B cell (primary cell): ENCODE measurements around the gene PPFIA2. TPM values are rescaled to one million over a fixed set of nuclear protein-coding genes. Genes with fewer than 3 reads are reported as not detected.

Experiments used
- ATAC-seq: fragments of 200-7000 bp; cut with Tn5 transposase; one replicate; pipeline ENCODE4 v1.10.0; 2021; ENCODE audit warnings: low read depth, mild to moderate bottlenecking, moderate number of reproducible peaks, moderate library complexity
- CTCF ChIA-PET: fragments of 350-600 bp; sonication (Branson Sonifier 250); formaldehyde crosslinking; loops from one replicate; lab custom pipeline; 2021; ENCODE audit warnings: antibody characterized with exemption, inconsistent platforms; lab: Charles Lee
- POLR2A ChIA-PET: fragments of 350-600 bp; sonication (Branson Sonifier 250); formaldehyde crosslinking; loops from one replicate; lab custom pipeline; 2021; ENCODE audit warnings: antibody characterized with exemption; lab: Charles Lee
- DNase-seq: peaks from one replicate; pipeline ENCODE4 v3.0.0; 2013
- H2AFZ ChIP-seq: 2 replicates; pipeline ENCODE4 v1.6.1; 2012; ENCODE audit warnings: mild to moderate bottlenecking, low read depth, low read length; ENCODE audit not compliant: insufficient read depth, poor library complexity, severe bottlenecking
- H3K27ac ChIP-seq, 2 donors: 1 replicate in 1 of 2; 2 replicates in 1 of 2; pipeline ENCODE4 v1.5.1; 2012 to 2013; ENCODE audit warnings: low read length in 2 of 2, mild to moderate bottlenecking in 2 of 2, moderate library complexity in 1 of 2
- H3K27me3 ChIP-seq, 4 experiments: fragments of 200-600 bp in 1 of 4; sonication (generic) in 1 of 4; replicated peaks in 1 of 4; 1 replicate in 2 of 4; 2 replicates in 2 of 4; pipeline versions ENCODE4 v1.6.1 to v1.7.0; 2013 to 2016; ENCODE audit warnings: low read length in 3 of 4, mild to moderate bottlenecking in 2 of 4, mixed read lengths in 1 of 4, moderate library complexity in 1 of 4; ENCODE audit not compliant: insufficient read depth in 4 of 4, control insufficient read depth in 3 of 4; ENCODE audit errors: control extremely low read depth in 1 of 4
- H3K36me3 ChIP-seq, 2 experiments: replicated peaks in 1 of 2; 1 replicate in 1 of 2; 2 replicates in 1 of 2; pipeline versions ENCODE4 v1.6.1 to v1.7.1; 2013; ENCODE audit warnings: low read length in 1 of 2; ENCODE audit not compliant: insufficient read depth in 2 of 2, control insufficient read depth in 1 of 2; ENCODE audit errors: control extremely low read depth in 1 of 2, extremely low read depth in 1 of 2
- H3K4me1 ChIP-seq, 2 donors: fragments of 200-600 bp in 1 of 2; sonication (generic) in 1 of 2; 1 replicate in 1 of 2; 2 replicates in 1 of 2; pipeline versions ENCODE4 v1.5.1 to v1.6.1; 2013 to 2017; ENCODE audit warnings: low read length in 2 of 2; ENCODE audit not compliant: control insufficient read depth in 2 of 2, insufficient read depth in 2 of 2
- H3K4me2 ChIP-seq: replicated peaks from 2 replicates; pipeline ENCODE3; 2012; ENCODE audit warnings: mild to moderate bottlenecking, low read depth, low read length; ENCODE audit not compliant: poor library complexity, severe bottlenecking
- H3K4me3 ChIP-seq, 5 experiments: fragments of 200-600 bp in 1 of 5; sonication (generic) in 1 of 5; 1 replicate in 3 of 5; 2 replicates in 2 of 5; pipeline versions ENCODE4 v1.5.1 to v1.7.0; 2011 to 2016; ENCODE audit warnings: low read length in 4 of 5, mild to moderate bottlenecking in 4 of 5, low read depth in 2 of 5, control low read depth in 1 of 5, moderate library complexity in 1 of 5; ENCODE audit not compliant: insufficient read depth in 1 of 5; ENCODE audit errors: control extremely low read depth in 1 of 5, extremely low read depth in 1 of 5
- H3K79me2 ChIP-seq: fragments of 200-600 bp; sonication (generic); one replicate; pipeline ENCODE4 v1.6.0; 2016; ENCODE audit warnings: low read length; ENCODE audit not compliant: control insufficient read depth, insufficient read depth
- H3K9ac ChIP-seq: fragments of 200-600 bp; sonication (generic); 2 replicates; pipeline ENCODE4 v1.6.1; 2017; ENCODE audit warnings: mild to moderate bottlenecking, low read length, moderate library complexity
- H3K9me3 ChIP-seq, 3 donors: one replicate each; pipeline versions ENCODE4 v1.6.1 to v1.7.1; 2013; ENCODE audit warnings: low read length in 2 of 3; ENCODE audit not compliant: control insufficient read depth in 2 of 3, insufficient read depth in 1 of 3; ENCODE audit errors: control extremely low read depth in 1 of 3
- H4K20me1 ChIP-seq: 2 replicates; pipeline ENCODE4 v1.6.0; 2012; ENCODE audit warnings: mild to moderate bottlenecking, low read length; ENCODE audit not compliant: insufficient read depth, control insufficient read depth, poor library complexity, severe bottlenecking
- H3K27ac Mint-ChIP-seq: one replicate; pipeline ENCODE4 v1.8.0; 2021; ENCODE audit warnings: mixed read lengths
- H3K27me3 Mint-ChIP-seq: one replicate; pipeline ENCODE4 v1.8.0; 2021; ENCODE audit warnings: mixed read lengths
- H3K4me1 Mint-ChIP-seq: one replicate; pipeline ENCODE4 v1.8.0; 2021; ENCODE audit warnings: mixed read lengths
- H3K4me3 Mint-ChIP-seq: one replicate; pipeline ENCODE4 v1.8.0; 2021; ENCODE audit warnings: mixed read lengths
- H3K9me3 Mint-ChIP-seq: one replicate; pipeline ENCODE4 v1.8.0; 2022; ENCODE audit warnings: mixed read lengths; ENCODE audit not compliant: insufficient read depth
- EZH2 ChIP-seq: IDR thresholded peaks from 2 replicates; pipeline ENCODE4 v1.6.1; 2012; ENCODE audit warnings: borderline replicate concordance, low read depth, mild to moderate bottlenecking, moderate library complexity, low read length; ENCODE audit not compliant: insufficient read depth, poor library complexity, severe bottlenecking
- WGBS: methylation state at CpG from one replicate; pipeline ENCODE4 v1.1.5; 2013; ENCODE audit warnings: missing lambda C conversion rate; ENCODE audit not compliant: insufficient coverage; 5-methylcytosine and 5-hydroxymethylcytosine counted together
- intact Hi-C: fragments of 100-400 bp; cut with micrococcal nuclease; formaldehyde crosslinking; loops from one replicate; pipeline ENCODE4 v1.10.0; 2022
- polyA plus RNA-seq: library from polyadenylated mRNA; depleted of rRNA; stranded (reverse); fragments of >200 nt; gene quantifications from 2 replicates; pipeline ENCODE4 v1.2.3, GENCODE V29; 2012
- total RNA-seq, 2 donors: library from RNA; stranded (reverse); fragments of 120-200 nt in 1 of 2; gene quantifications; 1 replicate in 1 of 2; 2 replicates in 1 of 2; pipeline versions ENCODE4 v1.2.3 to v1.2.4, GENCODE V29; 2013 to 2022
- TF ChIP-seq, protein P1 (sequence below): fragments of 200-600 bp; IDR thresholded peaks from one replicate; pipeline ENCODE4 v1.8.0; 2022; ENCODE audit warnings: antibody characterized with exemption, mild to moderate bottlenecking

PPFIA2 gene
- total and polyA plus RNA-seq, 2 donors (not counting 1 experiment from before 2014, with no cell fraction given), result not detected

DNA sequence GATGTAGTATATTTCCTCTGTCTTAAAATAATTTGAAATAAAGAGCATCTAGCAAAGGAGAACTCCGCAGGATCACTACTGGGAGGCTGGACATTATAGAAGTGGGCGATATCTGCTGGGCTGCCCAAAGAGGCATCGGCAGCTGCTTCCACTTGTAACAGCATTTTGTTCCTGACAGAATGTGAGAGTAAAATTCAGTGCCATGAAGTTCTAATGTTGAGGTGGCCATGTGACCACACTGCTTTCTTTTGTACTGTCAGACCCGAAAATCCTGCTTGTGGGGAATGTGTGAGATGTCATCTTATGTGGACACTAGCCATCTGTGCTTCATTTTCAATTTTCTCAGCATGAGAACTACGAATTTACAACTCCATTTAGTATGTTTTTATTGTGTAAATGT lies 529.4 kb downstream of the PPFIA2 start:
- Histone ChIP-seq H3K36me3 (no peaks in the 10 kb centered on the region), H3K9me3 (no peaks in the 10 kb centered on the region), H3K4me2 (no peak overlapping the region), H3K4me1 (no peaks in the 10 kb centered on the region), H4K20me1 (no peaks in the 10 kb centered on the region), H3K27me3 (no peaks in the 10 kb centered on the region), H3K27ac (no peak overlapping the region), H2AFZ (no peak overlapping the region), H3K4me3 (no peak overlapping the region), H3K79me2 (no peaks in the 10 kb centered on the region), H3K9ac (no peak overlapping the region)
- ATAC-seq, result no peak
- DNase-seq, result no peak
- WGBS, result 94% methylated on average over 3 of the region's 5 CpGs
- no peak overlapping the region for H3K4me3 Mint-ChIP-seq
- H3K9me3 Mint-ChIP-seq, result no peaks in the 10 kb centered on the region
- no peaks in the 10 kb centered on the region for H3K27me3 Mint-ChIP-seq
- H3K27ac Mint-ChIP-seq, result no peak overlapping the region
- TF ChIP-seq, protein P1, sequence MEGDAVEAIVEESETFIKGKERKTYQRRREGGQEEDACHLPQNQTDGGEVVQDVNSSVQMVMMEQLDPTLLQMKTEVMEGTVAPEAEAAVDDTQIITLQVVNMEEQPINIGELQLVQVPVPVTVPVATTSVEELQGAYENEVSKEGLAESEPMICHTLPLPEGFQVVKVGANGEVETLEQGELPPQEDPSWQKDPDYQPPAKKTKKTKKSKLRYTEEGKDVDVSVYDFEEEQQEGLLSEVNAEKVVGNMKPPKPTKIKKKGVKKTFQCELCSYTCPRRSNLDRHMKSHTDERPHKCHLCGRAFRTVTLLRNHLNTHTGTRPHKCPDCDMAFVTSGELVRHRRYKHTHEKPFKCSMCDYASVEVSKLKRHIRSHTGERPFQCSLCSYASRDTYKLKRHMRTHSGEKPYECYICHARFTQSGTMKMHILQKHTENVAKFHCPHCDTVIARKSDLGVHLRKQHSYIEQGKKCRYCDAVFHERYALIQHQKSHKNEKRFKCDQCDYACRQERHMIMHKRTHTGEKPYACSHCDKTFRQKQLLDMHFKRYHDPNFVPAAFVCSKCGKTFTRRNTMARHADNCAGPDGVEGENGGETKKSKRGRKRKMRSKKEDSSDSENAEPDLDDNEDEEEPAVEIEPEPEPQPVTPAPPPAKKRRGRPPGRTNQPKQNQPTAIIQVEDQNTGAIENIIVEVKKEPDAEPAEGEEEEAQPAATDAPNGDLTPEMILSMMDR, result no peak
- no peak for TF ChIP-seq EZH2
- intact Hi-C loops, result no loop called here
- POLR2A ChIA-PET, result no interaction called here
- CTCF ChIA-PET, result no interaction called here
- no peaks in the 10 kb centered on the region for H3K4me1 Mint-ChIP-seq

GRCh38 chr12:81224626-81225025 lies 534.5 kb downstream of the PPFIA2 start:
- Mint-ChIP-seq H3K27me3 (no peaks in the 10 kb centered on the region), H3K9me3 (no peaks in the 10 kb centered on the region), H3K27ac (no peak overlapping the region), H3K4me3 (no peak overlapping the region), H3K4me1 (no peaks in the 10 kb centered on the region)
- H3K27ac ChIP-seq, result no peak overlapping the region
- no peaks in the 10 kb centered on the region for H3K9me3 ChIP-seq
- H2AFZ ChIP-seq, result no peak overlapping the region
- ChIA-PET POLR2A (no interaction called here), CTCF (no interaction called here)
- TF ChIP-seq, protein P1, result no peak
- no peak for TF ChIP-seq EZH2
- no peaks in the 10 kb centered on the region for H3K36me3 ChIP-seq
- intact Hi-C loops, result no loop called here
- no peak overlapping the region for H3K4me2 ChIP-seq
- no peaks in the 10 kb centered on the region for H3K4me1 ChIP-seq
- DNase-seq (no peak), ATAC-seq (no peak)
- no peak overlapping the region for H3K4me3 ChIP-seq
- H3K9ac ChIP-seq, result no peak overlapping the region
- no peaks in the 10 kb centered on the region for H4K20me1 ChIP-seq
- WGBS, result 100% methylated on average over 2 of the region's 6 CpGs
- H3K27me3 ChIP-seq, result no peaks in the 10 kb centered on the region
- no peaks in the 10 kb centered on the region for H3K79me2 ChIP-seq
